Measurements from ENCODE around the gene FAM222A. TPM values are rescaled to one million over a fixed set of nuclear protein-coding genes. Genes with fewer than 3 reads are reported as not detected.
A peak's percentile ranks its signal among the peaks of the same experiment; 100 is the strongest.

FAM222A gene
- total RNA-seq, 1 donor from 2014 or later, result 2.5 TPM

DNA sequence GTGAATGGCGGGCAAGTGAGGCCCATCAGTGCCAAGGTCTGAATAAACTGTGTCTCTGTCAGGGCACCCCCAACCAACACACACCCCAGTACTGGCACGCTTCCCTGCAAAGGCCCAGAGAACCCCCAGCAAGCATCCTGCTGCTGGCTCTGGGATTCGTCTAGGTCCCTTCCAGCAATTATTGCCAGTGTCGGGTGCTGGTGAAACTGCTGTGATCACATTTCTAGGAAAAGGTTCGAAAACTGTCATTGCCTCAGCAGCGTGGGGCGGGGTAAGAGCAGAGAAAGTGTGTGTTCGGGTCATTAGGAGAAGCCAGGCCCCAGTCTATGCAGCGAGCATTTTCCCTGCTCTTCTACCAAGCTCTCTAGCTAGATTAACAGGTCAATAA is 2.5 kb downstream of the FAM222A start:
- peaks cover 66% of the 10 kb centered on the region for H4K20me1 ChIP-seq (ENCODE audit: low read depth)
- peaks cover 72% of the 10 kb centered on the region for H3K27me3 ChIP-seq
- no peaks in the 10 kb centered on the region for H3K36me3 ChIP-seq
- Mint-ChIP-seq H3K4me1 (peaks cover 52% of the 10 kb centered on the region), H3K27ac (no peak overlapping the region), H3K9me3 (no peaks in the 10 kb centered on the region), H3K4me3 (peak overlapping the region; percentile 81), H3K27me3 (ENCODE audit: insufficient read depth, low read depth) (peaks cover 3% of the 10 kb centered on the region), H3K36me3 (no peaks in the 10 kb centered on the region)
- no peak for TF ChIP-seq EZH2phosphoT487 (IDR thresholded peaks at IDR 0.05)
- no peak for TF ChIP-seq CTCF (IDR thresholded peaks at IDR 0.05)
- no peak for TF ChIP-seq EZH2 (IDR thresholded peaks at IDR 0.05)
- H3K4me1 ChIP-seq, result peaks cover 77% of the 10 kb centered on the region
- H2AFZ ChIP-seq (replicated peaks), result no peak overlapping the region
- H3K9ac ChIP-seq, result no peak overlapping the region
- peaks cover 63% of the 10 kb centered on the region for H3F3A ChIP-seq (ENCODE audit: low read depth)
- H3K4me3 ChIP-seq, result peak overlapping the region; percentile 14
- DNase-seq (ENCODE audit: low spot score), result no peak
- no peak overlapping the region for H3K27ac ChIP-seq
- H3K4me2 ChIP-seq, result peak overlapping the region; percentile 81
- H3K9me3 ChIP-seq (ENCODE audit: low read depth), result no peaks in the 10 kb centered on the region
- peaks cover 4% of the 10 kb centered on the region for H3K79me2 ChIP-seq (ENCODE audit: low read depth)

DNA sequence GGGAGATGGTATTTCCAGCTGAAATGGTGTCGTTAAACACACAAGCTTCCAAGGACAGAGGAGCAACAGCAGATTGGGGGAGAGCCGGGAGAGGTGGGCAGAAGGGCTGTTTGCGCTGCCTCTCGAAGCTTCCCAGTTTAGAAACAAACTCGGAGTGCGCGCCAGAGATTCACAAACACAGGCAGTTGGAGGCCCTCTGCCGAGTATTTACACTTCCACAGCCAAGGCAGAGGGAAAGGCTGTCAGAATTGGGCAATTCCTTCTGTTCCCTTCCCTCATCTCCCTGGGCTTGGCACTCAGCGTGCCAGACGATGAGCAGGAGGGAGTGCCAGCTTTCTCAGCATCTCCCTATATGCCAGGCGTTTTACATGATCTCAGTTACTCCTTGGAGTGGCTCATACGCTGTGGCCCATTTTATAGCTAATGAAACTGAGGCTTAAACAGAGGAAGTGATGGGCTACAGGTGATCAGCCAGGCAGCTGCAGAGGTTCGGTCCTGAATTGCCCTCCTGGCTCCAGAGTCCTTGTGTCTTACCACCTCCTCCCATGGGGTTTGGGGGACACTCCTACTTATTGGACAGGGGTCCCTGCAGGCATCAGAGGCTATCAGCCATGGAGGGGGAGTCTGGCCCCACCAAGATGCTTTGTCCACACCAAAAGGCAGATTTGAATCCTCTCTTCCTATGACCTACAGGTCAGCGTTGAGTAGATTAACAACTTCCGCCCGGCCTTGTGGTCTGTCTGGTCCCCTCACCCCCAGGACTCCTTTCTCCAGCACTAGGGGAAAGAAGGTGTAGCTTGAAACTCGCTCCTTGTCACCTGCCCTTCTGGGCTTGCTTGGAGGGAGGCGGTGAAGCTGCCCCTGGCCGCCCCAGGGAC is 3.1 kb downstream of the FAM222A start:
- H3K4me3 ChIP-seq, result peak overlapping the region; percentile 14
- peaks cover 4% of the 10 kb centered on the region for H3K79me2 ChIP-seq (ENCODE audit: low read depth)
- no peak overlapping the region for H3K9ac ChIP-seq
- no peaks in the 10 kb centered on the region for H3K9me3 ChIP-seq (ENCODE audit: low read depth)
- TF ChIP-seq CTCF (IDR thresholded peaks at IDR 0.05) (no peak), EZH2phosphoT487 (IDR thresholded peaks at IDR 0.05) (no peak), EZH2 (IDR thresholded peaks at IDR 0.05) (no peak)
- peak overlapping the region; percentile 81 for H3K4me2 ChIP-seq
- no peak for DNase-seq (ENCODE audit: low spot score)
- Mint-ChIP-seq H3K9me3 (no peaks in the 10 kb centered on the region), H3K36me3 (no peaks in the 10 kb centered on the region), H3K27ac (no peak overlapping the region), H3K4me3 (peak overlapping the region; percentile 81), H3K4me1 (peaks cover 55% of the 10 kb centered on the region), H3K27me3 (ENCODE audit: insufficient read depth, low read depth) (peaks cover 3% of the 10 kb centered on the region)
- H4K20me1 ChIP-seq (ENCODE audit: low read depth), result peaks cover 73% of the 10 kb centered on the region
- H3K27me3 ChIP-seq, result peaks cover 72% of the 10 kb centered on the region
- no peak overlapping the region for H2AFZ ChIP-seq (replicated peaks)
- peaks cover 59% of the 10 kb centered on the region for H3F3A ChIP-seq (ENCODE audit: low read depth)
- H3K36me3 ChIP-seq, result no peaks in the 10 kb centered on the region
- peaks cover 76% of the 10 kb centered on the region for H3K4me1 ChIP-seq
- H3K27ac ChIP-seq, result no peak overlapping the region

- H3K4me2 ChIP-seq, result peak overlapping the region; percentile 81
- peaks cover 78% of the 10 kb centered on the region for H3K4me1 ChIP-seq
Observed at GRCh38 chr12:109717390-109718357, 4.0 kb downstream of the FAM222A start.

More at GRCh38 chr12:109717390-109718357, 4.0 kb downstream of the FAM222A start:
- peaks cover 3% of the 10 kb centered on the region for H3K27me3 Mint-ChIP-seq (ENCODE audit: insufficient read depth, low read depth)
- H3K9ac ChIP-seq, result no peak overlapping the region
- H3F3A ChIP-seq (ENCODE audit: low read depth), result peaks cover 69% of the 10 kb centered on the region
- peaks cover 82% of the 10 kb centered on the region for H4K20me1 ChIP-seq (ENCODE audit: low read depth)
- no peak overlapping the region for H2AFZ ChIP-seq (replicated peaks)
- H3K27ac ChIP-seq, result no peak overlapping the region
- no peak overlapping the region for H3K27ac Mint-ChIP-seq
- peak overlapping the region; percentile 72 for H3K4me3 Mint-ChIP-seq
- no peaks in the 10 kb centered on the region for H3K36me3 ChIP-seq
- H3K36me3 Mint-ChIP-seq, result no peaks in the 10 kb centered on the region
- H3K79me2 ChIP-seq (ENCODE audit: low read depth), result peaks cover 4% of the 10 kb centered on the region
- H3K9me3 Mint-ChIP-seq, result no peaks in the 10 kb centered on the region
- no peak for DNase-seq (ENCODE audit: low spot score)
- H3K4me3 ChIP-seq, result peak overlapping the region; percentile 31
- H3K27me3 ChIP-seq, result peaks cover 66% of the 10 kb centered on the region
- peaks cover 64% of the 10 kb centered on the region for H3K4me1 Mint-ChIP-seq
- TF ChIP-seq EZH2phosphoT487 (IDR thresholded peaks at IDR 0.05) (no peak), EZH2 (IDR thresholded peaks at IDR 0.05) (no peak), CTCF (IDR thresholded peaks at IDR 0.05) (no peak)
- no peaks in the 10 kb centered on the region for H3K9me3 ChIP-seq (ENCODE audit: low read depth)
